GM10847 (cell line): ENCODE results near the gene NTNG1.

Experiments
- POLR2A ChIP-seq: IDR thresholded peaks from 2 replicates; pipeline ENCODE4 v1.6.1; 2011; ENCODE audit not compliant: insufficient read length; ENCODE audit errors: extremely low read depth

The NTNG1 gene

GRCh38 chr1:107267489-107267888 is 126.7 kb downstream of the NTNG1 start:
- no peak for TF ChIP-seq POLR2A

DNA sequence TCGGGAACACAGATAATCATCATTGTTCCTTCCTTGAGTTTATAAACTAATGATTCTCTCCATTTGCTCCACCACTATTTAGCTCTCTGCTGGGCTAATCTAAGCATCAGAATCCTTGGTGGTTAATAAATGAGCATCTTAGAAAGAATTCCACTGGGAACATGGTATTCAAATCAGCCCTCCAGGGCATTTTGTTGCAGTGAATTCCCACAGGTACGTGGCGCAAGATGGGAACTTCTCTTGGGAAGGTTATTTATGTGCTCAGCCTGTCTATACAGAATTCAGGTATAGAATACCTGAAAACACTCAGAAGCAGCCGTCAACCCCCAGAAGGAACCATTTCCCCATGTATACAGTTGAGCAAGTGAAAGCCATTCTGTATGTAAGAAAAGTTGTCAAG is 131.5 kb downstream of the NTNG1 start:
- no peak for TF ChIP-seq POLR2A

GRCh38 chr1:107273515-107273914 is 132.7 kb downstream of the NTNG1 start:
- TF ChIP-seq POLR2A: no peak

DNA sequence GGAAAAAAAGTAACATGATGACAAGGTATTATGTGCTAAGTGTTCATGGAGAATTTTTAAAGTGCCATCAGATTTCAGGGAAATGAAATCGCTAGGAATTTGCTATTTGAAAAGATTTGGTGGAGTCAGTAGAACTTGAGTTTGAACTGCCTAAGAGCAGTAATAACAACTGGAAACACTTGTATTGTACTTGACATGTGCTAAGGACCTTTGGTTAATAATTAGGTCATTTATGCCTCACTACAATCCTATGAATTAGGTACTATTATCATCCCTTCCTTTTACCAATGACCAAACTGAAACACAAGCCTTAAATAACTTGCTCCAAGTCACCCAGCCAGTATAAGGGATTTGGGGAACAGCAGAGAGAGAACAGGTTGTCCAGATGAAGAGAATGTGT is 133.4 kb downstream of the NTNG1 start:
- no peak for TF ChIP-seq POLR2A

DNA sequence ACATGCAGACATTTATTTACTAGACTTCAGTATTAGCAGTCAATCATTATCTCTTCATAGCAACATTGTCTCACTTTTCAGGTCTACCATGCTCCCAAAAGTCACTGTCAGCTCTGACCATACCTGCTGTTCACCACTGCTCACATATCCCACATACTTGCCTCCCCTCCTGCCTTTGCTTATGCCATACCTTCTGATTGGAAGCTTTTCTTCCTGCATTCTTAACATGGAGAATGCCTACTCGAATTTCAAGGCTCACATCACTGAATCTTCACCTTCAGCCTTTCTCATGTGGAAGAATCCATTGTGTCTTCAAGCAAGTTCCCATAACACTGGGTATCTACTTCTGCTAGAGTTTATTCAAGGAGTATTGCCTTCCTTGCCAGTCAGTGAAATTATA is 135.4 kb downstream of the NTNG1 start:
- TF ChIP-seq POLR2A: no peak

GRCh38 chr1:107277022-107277421 is 136.2 kb downstream of the NTNG1 start:
- no peak for TF ChIP-seq POLR2A

DNA sequence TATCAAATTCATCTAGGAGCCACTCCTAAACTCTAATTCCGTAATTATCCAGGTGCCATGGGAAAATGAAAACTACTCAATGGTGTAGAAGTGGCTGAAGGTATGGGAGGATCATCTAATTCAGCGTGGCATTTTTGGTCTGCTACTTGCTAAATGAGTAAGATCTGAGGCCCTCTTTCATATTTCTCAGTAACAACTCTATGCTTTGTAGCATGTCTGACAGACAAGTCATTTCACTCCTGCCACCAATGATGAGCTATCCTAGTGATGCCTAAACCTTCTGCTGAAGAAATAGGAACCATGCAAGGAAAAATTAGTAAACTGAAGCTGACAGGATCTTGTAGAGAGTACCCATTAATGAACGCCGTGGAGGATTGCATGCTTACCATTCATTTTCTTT is 145.3 kb downstream of the NTNG1 start:
- TF ChIP-seq POLR2A: no peak

DNA sequence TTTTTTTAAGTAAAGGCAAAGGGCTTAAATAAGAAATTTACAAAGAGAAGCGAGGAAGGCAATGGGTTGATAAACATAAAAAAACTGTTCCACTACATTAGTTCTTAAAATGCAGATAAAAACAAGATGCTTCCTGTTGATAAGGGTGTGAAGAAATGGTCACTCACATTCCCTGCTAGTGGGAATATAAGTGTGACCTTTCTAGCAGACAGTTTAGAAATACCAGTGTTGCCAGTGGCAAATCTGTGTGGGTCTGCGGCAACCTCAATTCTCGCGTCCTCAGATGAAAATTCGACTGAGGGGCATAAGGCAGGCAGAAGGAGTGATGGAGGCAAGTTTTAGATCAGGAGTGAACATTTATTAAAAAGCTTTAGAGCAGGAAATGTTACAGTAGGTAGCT is 151.1 kb downstream of the NTNG1 start:
- no peak for TF ChIP-seq POLR2A

DNA sequence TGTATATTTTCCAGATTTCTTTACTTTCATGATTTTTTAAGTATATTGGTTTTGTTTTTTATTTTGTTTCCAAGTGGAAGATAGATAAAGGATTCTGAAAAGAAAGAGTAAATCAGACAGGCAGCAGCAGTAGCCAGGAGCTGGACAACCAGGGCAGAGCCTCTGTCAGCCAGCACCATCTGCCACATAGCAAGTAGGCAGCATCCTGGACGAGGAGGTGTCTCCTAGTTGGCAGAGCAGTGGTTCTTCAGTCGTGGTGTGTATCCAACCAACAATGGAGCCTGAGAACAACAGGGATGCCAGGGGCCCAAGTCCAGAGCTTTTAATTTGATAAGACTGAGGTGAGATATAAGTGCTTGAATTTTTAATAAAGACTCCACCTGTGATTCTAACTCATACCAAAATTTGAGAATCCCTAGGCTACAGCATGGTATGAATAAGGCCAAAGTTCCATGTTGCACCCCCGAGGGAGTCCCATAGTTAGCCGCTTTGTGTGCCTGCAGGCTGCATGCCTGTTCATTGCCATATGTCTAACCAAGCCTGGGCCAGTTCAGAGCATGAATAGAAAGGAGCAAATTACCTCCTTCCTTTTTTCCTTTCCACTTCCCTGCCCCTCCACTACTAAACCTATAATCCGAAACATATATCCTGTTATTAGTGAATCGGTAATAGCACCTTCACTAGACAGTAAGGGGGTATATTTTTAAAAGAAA is 153.2 kb downstream of the NTNG1 start:
- no peak for TF ChIP-seq POLR2A

GRCh38 chr1:107294686-107295085 is 153.8 kb downstream of the NTNG1 start:
- TF ChIP-seq POLR2A: no peak

- no peak for TF ChIP-seq POLR2A
Measured at GRCh38 chr1:107297681-107298080, 156.8 kb downstream of the NTNG1 start.

- no peak for TF ChIP-seq POLR2A
Measured at GRCh38 chr1:107298526-107298925, 157.7 kb downstream of the NTNG1 start.

DNA sequence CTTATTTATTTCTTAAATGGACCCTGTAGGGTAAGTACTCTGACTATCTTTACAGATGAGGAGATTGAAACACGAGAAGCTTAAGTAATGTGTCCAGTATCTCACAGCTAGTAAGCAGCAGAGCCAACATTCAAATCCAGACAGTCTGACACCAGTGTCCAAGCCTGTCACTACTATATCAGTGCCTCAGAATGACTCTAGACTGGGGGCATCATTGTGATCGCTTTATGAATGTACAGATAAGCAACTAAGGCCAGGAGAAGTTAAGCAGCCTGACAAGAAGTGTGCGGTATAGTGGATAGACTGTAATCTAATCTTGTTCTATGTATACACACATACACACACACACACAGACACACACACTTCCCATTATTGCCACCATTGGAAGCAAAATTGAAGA is 158.7 kb downstream of the NTNG1 start:
- TF ChIP-seq POLR2A: no peak

GRCh38 chr1:107309962-107310361 is 169.1 kb downstream of the NTNG1 start:
- TF ChIP-seq POLR2A: no peak

- no peak for TF ChIP-seq POLR2A
Measured at GRCh38 chr1:107315652-107316051, 174.8 kb downstream of the NTNG1 start.

DNA sequence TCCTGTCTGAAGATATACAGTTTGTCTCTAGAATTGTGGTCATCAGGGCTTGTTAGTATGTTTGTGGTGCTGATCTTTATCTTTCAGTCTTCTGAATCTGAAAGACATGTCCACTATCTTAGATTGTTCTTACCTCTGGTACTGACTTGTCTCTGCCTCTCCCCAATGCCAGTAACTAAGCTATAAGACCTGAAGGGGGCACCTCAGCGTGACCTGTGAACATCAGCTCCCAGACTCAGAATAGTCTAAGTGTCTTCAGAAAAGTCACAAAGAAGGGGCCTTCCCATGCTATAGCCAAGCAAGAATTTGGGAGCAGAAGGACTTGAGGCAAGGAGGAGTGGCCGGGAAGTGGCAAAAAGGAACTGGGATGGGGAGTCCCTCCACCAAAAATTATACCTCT is 178.1 kb downstream of the NTNG1 start:
- TF ChIP-seq POLR2A: no peak

DNA sequence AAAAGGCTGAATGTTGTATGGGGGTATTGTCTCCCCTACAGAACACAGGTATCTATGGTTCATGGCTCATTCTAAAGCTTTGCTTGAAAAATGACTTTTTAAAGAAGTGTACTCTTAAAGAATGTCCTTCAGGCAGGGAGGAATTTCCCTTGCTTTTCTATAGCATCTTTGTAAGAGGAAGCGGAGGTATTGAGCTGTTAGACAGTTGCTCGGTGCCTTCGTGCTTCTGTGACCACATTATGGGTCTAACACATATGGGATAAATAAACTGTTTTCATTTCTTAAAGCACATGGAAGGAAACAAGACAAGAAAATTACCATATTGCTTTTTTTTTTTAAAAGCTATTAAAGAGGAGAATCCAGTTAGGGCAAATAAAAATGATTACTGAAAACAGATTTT is 182.9 kb downstream of the NTNG1 start:
- no peak for TF ChIP-seq POLR2A
